ENCODE measurements around the gene MED20.

The MED20 gene

DNA sequence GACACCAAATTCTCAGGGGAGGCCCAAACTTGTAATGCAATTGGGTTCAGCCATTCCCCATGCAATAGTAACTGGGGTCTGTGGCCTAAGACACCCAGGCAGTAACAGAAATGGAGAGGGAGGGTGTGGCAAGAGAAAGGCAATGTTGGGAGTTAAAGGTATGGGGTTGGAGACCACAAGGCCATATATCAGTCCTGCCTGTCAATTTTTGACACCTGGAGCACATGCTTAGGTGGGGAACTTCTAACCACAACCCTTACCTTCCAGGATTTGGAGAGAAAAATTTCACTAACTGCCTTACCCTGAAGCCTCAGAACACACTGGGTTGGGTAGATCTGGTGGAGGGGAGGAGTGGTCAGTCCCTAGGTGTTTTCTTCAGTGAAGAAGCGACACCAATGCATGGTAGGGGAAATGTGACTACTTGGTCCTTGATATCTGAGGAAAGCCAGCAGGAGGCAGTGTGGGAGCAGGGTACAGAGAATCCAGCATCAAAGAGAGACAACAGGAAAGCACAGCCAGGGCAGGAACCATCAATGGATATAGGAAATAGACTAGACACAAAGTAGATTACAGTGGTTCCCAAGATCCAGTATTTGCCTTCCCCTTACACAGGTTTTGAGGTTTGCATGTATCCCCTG, 18.9 kb downstream of the MED20 start:
- no peak for DNase-seq (ENCODE audit: low spot score)

DNA sequence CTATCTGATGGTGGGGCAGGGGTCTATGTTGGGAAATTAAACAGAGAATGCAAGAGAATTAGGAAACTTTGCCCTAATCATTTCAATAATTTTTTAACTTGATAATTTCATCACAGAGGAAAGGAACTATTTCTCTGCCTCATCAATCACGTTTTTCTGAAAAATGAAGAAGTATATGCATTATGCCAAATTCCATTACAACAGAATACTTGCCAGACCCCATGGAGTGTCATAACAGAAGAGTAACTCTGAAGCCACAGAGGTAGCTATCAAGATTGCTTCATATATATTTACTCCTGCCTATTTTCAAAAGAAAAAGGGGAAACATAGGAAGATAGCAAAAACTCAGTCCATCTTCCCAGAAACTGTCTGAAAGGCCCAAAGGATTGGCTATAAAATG, 20.1 kb downstream of the MED20 start:
- DNase-seq (ENCODE audit: low spot score) = no peak

DNA sequence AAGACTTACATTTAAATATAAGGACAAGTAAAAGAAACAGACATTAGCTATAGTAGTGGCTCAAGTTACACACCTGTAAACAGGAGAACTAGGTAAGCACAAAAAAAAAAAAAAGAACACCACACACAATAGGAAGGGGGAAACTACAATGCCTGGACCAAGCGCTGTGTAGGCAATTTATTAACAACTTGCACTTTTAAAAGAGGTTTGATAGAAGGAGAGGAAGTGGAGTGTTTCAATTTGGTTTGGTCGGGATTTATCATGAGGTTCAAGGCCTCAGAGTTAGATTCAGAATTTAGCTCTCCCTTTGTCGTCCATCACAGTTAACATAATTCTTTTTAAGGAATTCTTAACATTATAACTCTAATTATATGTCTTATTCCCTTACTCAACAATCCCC, 24.7 kb downstream of the MED20 start:
- no peak for DNase-seq (ENCODE audit: low spot score)

DNA sequence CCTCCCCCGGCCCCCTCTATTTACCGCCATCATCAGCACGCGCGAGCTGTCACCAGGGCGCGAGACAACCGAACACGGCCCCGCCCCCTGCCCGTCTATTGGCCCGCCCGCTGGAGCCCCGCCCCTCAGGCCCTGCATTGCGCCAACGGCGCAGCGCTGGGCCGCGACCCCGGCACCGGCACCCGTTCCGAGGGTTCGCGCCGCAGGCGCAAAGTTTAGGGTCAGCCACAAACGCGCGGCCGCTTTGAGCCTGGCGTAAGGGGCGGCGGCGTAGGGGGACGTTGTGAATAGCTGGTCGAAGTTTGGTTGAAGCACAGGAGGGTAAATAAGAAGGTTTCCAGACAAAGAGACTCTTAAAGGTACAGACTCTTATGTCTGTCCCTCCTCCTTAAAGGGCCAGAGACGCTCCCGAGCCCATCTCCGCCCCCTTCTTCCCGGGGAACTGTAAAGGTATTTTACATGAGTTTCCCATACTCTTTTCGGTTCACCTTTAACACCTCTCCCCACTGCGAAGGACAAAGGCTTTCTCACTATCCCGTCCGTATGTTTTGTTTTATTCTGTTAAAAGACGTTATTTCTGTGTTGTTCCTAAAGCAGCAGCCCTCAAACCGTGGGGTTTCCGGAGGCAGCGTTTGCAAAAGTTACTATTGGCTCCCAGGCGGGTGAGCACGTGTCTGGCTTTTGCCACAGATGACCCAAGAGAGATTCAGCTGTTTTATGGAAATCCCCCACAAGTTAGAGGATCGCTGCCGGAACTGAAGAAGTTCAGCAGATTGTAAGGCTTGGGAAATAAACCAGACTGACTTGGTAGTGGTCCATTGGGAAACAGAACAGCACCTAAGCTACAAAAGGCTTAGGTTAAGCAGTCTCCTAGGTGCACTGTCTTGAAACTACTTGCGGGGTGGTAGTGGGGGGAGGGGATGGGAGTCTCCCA, 25.4 kb downstream of the MED20 start, which contains the start of gene USP49:
USP49 (minus strand) TSS at position 76 of the 934 bp plus-strand sequence. CDS start 88,392 bp downstream, outside the sequence.
- DNase-seq (ENCODE audit: low spot score) = peak; percentile 98

DNA sequence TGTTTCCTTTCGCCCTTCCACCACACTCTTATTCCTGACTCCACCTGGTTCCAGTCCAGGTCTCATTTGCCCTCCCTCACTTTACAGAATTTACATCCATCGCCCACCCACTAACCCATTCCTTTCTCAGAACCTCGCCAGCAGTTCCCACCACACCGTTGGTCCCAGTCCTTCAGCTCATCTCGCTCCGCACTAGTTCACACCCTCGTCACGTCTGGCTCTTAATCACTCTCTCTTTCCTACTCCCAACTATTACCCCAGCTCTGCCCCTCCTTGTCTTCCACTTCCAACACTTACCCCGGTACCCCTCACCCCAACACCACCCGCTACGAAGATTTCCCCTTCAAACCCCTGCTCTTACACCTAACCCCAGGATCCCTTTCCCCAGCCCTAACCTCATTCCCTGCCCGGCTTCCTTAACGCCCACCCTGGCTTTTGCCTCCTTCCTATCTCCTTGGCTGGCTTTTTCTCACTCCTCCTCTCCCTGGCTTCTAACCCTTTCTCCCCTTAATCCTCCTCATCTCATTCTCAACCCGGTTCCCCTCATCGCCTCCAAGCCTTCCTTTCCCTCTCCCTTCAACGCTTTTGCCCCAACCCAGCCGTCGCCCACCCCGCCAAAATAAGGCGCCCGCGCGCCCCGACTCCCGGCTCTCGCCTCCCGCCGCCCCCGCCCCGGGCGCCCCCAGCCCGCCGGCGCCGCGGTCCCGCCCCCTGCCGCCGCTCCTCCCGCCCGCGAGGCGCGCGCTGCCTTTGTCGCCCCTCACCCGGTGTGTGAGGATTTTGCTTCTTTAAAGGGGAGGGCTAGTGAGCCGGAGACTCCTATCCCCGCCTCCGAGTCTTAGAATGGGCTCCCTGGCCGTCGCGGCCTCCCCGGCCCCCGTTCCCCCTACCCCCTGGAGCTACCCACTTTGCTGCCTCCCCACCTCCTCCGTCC, 26.3 kb downstream of the MED20 start:
- DNase-seq (ENCODE audit: low spot score) = no peak

DNA sequence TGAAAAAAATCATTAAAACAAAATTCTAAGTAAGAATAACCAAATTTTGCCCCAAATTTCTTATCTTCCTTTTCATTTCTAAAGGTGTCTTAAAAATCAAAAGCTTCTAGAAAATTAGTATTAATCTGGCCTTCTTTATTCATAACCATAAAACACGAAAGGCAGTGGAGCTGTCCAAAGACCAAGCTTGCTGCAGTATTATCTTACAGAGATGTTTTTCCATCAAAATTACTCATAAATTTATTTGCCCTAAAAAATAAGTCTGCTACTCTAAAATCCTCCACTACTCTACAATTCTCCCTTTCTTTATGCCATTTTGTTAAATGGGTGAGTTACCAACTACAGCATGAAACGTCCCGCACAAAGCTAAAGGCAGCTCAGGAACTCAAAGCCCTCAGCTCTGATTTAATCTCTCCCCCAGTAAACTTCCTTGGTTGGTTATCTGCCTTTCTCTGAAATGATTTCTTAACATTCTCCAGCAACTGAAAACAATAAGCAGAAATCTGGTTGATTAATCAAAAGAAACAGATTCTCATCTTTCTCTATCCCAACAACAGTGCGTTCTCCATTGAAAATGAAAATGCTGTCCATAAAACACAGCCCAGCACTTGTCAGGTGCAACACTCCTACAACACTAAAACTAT, 27.9 kb downstream of the MED20 start:
- no peak for DNase-seq (ENCODE audit: low spot score)

DNA sequence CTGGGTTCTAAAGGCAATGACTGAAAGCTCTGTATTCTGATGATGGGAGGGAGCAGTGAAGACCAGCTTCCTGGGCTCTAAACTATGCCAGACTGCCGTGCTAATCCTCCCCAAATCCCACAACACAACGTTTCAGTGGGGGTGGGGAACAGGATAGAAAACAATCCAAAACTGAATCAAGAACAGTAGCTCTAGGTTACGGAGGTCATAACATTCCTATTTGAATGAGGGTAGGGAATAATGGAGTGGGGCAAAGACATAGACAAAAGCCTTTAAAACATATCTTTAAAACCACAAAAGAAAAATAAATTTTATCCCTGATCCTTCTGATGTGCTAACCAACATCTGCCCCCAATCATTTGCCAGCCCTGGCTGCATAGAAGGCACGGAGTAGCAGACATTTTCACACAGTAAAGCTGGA, 33.6 kb downstream of the MED20 start:
- peak; percentile 49 for DNase-seq (ENCODE audit: low spot score)

DNA sequence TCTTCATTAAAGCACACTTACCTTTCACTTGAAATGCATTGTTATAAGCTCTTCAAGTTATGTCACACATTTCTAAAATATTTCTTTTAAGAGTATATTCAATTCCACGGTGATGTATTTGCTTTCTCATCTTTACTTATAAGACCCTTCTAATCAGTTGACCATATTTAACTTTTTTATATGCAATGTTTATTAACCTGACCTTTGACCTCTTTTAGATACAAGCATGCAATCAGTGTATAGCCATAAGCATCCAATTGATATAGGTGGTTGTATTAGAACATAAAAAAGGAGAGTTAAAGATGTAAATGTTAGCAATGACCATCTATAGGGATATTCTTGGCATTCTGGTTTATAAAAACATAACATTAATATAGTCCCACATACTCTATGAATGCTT, 35.0 kb downstream of the MED20 start:
- no peak for DNase-seq (ENCODE audit: low spot score)

DNA sequence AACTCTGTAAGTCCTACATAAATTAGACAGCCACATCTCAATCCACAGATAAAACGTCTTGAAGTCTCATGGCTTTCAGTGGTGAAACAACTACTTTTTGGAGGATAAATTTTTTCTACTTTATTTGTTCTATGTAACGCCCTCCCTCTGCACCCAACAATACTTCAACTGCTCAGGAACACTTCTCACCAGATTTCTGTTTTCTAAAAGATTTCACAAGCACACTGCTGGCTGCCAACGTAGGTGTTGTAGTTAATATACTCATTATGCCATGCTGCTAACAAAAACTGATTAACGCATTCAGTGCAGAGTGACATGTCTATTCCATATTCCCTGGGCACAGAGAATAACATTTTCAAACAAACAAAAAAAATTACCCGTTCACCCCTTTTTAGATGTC, 36.0 kb downstream of the MED20 start:
- DNase-seq (ENCODE audit: low spot score) = no peak

DNA sequence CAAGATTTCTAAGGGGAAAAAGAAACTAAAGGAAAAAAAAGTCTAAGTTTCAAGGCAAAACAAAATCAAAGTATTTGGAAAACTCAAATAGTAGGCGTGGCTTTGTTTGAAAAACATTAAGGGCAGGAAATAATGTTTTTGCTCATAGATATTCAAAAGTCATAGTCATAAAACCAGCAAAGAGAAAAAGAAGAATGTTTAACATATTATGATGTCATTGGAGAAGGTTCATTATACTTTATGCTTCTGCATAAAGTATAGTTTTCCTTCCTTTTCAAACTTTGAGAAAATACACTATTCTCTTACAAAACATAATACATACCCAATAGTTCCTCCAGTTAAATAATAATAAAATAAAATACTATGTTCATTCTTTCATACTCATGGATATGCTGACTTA, 39.4 kb downstream of the MED20 start:
- DNase-seq (ENCODE audit: low spot score) = no peak

DNA sequence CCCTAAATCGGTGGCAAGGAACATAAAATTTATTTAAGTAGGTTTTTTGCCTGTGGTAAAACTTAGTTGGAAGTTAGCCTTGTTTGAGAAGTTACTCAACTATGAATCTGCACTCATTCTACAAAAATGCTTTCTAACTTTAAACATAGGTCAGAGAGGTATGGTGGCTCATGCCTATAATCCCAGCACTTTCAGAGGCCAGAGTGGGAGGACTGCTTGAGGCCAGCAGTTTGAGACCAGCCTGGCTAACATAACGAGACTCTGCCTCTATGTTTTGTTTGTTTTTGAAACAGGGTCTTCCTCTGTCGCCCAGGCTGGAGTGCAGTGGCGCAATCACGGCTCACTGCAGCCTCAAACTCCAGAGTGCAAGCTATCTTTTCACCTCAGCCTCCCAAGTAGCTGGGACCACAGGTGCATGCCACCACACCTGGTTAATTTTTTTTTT, 42.0 kb downstream of the MED20 start:
- DNase-seq (ENCODE audit: low spot score) = no peak

DNA sequence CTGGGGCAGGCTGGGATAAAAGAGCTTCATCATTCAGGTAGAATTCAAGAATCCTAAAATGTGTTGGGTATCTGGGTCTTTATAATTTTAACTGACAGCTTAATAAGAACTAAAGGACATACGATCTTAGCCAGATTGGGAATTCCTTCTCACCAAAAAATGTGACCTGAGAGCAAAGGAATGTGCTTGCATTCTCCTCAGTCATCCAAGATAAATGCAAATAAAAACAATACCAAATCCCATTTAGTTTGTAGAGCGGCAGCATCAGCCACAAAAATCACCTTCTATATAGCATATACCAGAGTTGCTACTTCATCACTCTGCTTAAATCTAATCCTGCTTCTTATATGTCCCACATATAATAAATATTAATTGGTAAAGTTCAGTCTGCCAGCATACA, 42.7 kb downstream of the MED20 start:
- no peak for DNase-seq (ENCODE audit: low spot score)

DNA sequence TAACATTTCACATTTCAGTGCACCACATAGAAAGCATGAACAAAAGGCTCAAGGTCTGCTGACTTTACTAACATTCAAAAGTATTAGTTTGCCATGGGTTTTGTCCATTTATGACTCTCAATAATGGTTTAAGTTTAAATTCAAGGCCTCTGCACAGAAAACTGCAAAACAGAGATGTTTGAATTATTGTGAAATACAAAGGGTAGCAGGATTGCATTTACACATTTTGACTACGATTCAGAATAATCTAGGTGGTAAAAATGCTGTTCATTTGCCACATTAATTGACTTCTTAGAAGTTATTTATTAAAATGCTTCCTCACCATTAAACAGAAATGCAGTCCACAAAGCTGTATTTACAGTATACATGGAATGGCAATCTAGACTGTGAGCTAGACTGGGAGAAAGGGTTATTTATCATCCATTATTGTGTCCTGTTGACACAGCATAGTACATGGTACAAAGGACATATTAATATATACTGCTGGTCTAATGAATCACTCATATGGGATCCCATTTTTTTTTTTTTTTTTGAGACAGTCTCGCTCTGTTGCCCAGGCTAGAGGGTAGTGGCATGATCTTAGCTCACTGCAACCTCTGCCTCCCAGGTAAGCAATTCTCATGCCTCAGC, 43.8 kb downstream of the MED20 start:
- no peak for DNase-seq (ENCODE audit: low spot score)

DNA sequence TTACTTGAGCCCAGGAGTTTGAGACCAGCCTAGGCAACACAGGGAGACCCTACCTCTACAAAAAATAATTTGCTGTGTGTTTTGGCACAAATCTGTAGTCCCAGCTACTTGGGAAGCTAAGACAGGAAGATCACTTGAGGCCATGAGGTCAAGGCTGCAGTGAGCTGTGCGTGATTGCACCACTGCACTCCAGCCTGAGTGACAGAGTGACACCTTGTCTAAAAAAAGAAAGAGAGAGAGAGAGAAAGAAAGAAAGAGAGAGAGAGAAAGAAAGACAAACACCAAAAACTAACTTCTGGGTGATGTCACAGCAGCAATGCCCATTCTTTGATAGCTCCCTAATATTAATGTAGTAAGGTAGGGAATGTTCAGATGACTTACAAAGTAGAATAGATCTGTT, 46.2 kb downstream of the MED20 start:
- no peak for DNase-seq (ENCODE audit: low spot score)

DNA sequence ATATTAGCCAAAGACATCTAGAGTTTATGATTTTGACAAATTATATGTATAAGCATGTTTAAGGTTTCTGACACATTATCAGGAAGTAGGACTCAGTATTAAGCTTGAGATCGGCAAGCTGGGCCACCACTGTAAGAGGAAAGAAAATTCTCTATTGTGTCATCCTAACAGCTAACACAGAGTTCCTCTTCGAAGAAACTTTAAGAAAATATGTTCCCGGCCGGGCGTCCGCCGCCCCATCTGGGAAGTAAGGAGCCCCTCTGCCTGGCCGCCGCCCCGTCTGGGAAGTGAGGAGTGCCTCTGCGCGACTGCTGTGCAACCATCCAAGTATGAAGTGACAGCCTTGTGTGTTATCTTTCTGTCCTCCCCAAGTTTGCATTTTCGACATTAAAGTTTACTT, 48.8 kb downstream of the MED20 start:
- DNase-seq (ENCODE audit: low spot score) = no peak

DNA sequence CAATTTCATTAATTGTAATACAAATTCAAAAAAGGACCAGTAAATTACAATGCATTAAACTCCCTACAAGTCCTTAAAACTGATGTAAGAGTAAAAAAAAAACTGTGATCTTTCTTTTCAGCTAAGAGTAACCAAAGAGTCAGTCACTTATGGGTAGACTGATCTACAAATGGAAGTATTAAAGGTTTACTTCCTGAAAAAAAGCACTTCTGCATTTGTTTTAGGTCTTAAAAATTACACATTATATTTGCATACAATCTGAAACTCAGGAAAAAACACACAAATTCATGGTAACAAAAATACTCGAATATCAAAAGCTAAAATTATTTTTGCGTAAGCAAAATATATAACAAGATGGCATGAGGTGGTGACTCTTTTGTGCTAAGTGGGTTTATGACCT, 49.2 kb downstream of the MED20 start:
- DNase-seq (ENCODE audit: low spot score) = no peak

DNA sequence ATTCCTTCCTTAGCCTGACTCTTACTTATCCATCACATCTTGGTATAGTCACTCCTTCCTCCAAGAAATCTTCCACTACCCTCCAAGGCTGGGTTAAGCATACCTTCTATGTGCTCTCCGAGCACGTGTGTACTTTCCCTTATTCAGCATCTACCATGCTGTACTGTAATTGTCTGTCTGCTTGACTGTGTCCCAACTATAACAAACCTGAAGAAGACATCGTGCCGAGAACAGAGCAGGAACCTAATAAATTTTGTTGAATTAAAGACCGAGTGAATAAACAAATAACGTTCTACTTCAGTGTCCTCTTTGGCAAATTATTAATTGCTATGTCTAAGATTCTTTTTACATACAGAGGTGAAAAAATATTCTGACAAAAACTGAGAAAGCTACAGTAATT, 61.6 kb downstream of the MED20 start:
- DNase-seq (ENCODE audit: low spot score) = no peak

DNA sequence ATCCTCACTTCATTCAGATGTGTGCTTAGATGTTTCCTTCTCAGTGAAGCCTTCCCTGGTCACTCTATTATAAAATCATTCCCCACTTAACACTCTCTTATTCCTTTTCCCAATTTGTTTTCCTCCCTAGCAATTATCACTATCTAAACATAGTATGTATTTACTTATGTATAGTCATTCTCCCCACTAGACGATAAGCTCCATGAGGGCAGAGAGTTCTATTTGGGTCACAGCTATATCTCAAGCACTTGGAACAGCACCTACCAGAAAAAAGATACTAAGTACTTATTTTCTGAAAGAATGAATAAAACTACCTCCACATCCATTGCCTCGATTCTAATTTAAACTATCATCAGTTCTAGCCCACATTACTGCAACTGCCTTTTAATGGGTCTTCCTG, 62.2 kb downstream of the MED20 start:
- no peak for DNase-seq (ENCODE audit: low spot score)
